GM10248 (cell line): ENCODE measurements around the gene HOXB4.
A peak's percentile ranks its signal among the peaks of the same experiment; 100 is the strongest.

Experiments used
- CTCF ChIA-PET: fragments of 300-600 bp; sonication (Branson Sonifier 250); formaldehyde crosslinking; extraction: SDS; loops from one replicate; lab custom pipeline; 2021; ENCODE audit warnings: antibody characterized with exemption; lab: Yijun Ruan, JAX
- POLR2A ChIA-PET: fragments of 350-650 bp; sonication (Branson Sonifier 250); formaldehyde crosslinking; extraction: SDS; loops from one replicate; lab custom pipeline; 2020; ENCODE audit warnings: antibody characterized with exemption; lab: Yijun Ruan, JAX
- DNase-seq: peaks from one replicate; pipeline ENCODE4 v3.0.0; 2012; ENCODE audit errors: extremely low spot score
- TF ChIP-seq, protein P1 (sequence below): IDR thresholded peaks from 2 replicates; pipeline ENCODE4 v1.5.1; 2012; ENCODE audit warnings: mild to moderate bottlenecking, low read depth; ENCODE audit errors: extremely low read depth, missing control alignments, control extremely low read depth

The HOXB4 gene

DNA sequence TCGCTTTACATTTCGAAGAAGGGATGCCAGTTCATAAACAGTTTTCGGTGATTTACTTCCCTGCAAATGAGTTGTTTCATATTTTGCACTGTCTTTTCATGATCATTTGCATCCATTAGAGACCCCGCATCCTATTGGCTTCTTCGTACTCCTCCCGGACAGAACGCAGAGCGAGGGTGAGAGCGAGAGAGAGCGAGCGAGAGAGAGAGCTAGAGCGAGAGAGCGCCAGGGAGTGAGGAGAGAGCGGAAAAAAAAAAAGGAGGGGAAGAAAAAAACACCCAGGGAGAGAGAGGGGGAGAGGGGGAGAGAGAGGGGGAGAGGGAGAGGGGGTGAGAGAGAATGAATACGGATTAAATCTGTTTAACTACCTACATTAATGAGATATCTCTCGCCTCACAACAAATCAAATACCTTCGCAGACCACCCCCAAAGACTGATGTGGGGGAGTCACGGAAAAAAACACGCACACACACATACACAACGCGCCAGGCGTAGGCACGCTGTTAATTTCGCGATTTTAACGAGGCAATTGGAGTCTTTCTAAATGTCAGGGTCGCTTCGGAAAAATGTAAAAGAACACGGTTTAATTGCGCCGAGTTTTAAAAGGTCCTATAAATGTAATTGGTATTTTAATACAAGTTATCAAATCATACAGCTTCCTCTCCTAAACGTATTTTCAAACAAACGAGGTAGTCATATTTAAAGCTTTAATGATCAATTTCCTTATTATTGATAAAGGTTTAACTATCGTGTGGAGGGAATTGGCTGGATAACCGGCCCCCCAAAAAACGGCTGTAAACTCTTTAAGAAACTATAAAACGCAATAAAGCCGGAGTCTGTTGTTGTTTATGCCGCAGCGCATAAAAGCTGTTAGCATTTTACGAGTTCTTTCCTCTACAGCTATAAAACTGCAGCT is 37.2 kb upstream of the HOXB4 start, which contains the start of gene HOXB8:
TSS of gene HOXB8 (minus strand) at position 246 of the 916 bp plus-strand sequence. CDS start 588 bp downstream, outside the sequence.
- POLR2A ChIA-PET: no interaction called here
- CTCF ChIA-PET: interaction anchor here (0.8 to 4.6 kb wide), 10 partner anchors 11 to 645 kb away, joined by 3 to 31 read pairs (median 4); partner anchors contain the start of genes HOXB5 and HOXB9
- TF ChIP-seq, protein P1, sequence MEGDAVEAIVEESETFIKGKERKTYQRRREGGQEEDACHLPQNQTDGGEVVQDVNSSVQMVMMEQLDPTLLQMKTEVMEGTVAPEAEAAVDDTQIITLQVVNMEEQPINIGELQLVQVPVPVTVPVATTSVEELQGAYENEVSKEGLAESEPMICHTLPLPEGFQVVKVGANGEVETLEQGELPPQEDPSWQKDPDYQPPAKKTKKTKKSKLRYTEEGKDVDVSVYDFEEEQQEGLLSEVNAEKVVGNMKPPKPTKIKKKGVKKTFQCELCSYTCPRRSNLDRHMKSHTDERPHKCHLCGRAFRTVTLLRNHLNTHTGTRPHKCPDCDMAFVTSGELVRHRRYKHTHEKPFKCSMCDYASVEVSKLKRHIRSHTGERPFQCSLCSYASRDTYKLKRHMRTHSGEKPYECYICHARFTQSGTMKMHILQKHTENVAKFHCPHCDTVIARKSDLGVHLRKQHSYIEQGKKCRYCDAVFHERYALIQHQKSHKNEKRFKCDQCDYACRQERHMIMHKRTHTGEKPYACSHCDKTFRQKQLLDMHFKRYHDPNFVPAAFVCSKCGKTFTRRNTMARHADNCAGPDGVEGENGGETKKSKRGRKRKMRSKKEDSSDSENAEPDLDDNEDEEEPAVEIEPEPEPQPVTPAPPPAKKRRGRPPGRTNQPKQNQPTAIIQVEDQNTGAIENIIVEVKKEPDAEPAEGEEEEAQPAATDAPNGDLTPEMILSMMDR: no peak
- DNase-seq: no peak

DNA sequence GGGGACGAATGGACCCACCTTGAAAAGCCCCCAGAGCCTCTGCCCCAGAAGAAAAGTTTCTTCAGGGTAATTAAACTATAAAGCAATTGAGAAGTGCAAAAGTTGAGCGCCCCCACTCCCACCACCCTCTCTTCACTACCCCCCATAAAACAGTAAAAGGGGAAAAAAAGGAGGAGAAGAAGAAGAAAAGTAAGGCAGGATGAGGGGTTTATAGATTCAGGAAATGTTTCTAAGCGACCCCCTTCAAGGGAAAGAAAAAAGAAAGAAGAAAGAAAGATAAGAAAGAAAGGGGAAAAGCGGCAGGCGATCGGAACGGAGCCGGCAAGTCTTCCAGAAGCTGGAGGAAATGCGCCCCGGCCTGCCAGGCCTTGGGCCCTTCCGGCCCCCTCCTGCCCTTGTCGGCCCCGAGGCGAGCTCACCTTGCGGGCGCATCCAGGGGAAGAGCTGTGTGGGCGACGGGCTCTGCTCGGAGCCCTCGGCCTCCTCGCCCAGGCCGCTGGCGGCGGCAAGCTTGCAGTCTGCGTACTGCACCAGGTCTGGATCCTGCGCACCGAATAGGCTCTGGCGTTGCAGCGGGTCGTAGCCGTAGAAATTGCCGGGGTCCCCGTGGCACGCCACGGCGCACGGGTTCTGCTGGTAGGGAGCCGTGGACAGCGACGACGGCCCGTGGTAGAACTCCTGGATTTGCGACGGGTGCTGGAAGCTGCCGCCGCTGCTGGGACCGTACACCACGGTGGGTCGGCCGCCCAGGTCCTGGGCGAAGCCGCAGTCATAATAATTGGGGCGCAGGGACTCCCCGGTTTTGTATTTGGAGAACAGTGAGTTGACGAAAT is 35.9 kb upstream of the HOXB4 start:
- no peak for DNase-seq
- TF ChIP-seq, protein P1: no peak
- ChIA-PET CTCF (interaction anchor here (0.7 to 4.6 kb wide), 14 partner anchors 12 to 644 kb away, joined by 3 to 31 read pairs (median 4); partner anchors contain the start of genes HOXB5 and HOXB9), POLR2A (interaction anchor here (0.5 to 0.6 kb wide), 3 partner anchors 179 to 564 kb away, joined by 3 to 6 read pairs (median 3); no protein-coding TSS in a partner anchor)

DNA sequence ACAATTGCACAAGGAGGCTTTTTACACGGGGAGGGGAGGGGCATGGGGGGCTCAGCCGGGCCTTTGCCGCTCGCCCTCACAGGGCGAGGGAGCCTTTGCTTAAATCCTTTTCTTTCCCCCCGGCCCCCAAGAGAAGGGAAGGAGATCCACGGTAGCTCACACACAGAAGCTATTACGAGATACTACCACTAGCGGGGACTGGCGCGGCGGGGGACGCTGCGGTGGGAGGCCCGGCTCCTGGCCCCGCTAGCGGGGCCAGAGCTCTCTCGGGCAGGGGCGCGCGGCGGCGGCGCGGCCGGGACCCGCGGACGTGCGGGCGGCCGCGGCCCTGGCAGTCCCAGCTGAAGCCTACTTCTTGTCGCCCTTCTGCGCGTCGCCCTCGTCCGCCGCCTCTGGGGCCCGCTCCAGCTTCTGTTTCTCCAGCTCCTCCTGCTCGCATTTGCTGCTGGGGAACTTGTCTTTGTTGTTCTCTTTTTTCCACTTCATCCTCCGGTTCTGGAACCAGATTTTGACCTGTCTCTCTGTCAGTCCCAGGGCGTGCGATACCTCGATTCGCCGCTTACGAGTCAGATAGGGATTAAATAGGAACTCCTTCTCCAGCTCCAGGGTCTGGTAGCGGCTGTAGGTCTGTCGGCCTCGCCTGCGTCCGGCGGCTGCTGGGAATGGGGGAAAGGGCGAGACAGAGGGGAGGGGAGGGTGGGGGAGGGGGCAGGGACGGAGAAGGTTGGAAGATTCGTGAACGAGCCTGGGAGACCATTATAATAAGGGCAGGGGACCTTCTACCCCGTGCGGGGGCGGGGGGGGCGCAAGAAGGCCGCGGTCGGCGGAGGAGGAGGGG is 34.9 kb upstream of the HOXB4 start:
- DNase-seq: peak; percentile 69
- ChIA-PET POLR2A (no interaction called here), CTCF (interaction anchor here (0.6 to 4.6 kb wide), 17 partner anchors 9 to 1536 kb away, joined by 3 to 31 read pairs (median 4); partner anchors contain the start of genes HOXB5 and HOXB9)
- TF ChIP-seq, protein P1: no peak

DNA sequence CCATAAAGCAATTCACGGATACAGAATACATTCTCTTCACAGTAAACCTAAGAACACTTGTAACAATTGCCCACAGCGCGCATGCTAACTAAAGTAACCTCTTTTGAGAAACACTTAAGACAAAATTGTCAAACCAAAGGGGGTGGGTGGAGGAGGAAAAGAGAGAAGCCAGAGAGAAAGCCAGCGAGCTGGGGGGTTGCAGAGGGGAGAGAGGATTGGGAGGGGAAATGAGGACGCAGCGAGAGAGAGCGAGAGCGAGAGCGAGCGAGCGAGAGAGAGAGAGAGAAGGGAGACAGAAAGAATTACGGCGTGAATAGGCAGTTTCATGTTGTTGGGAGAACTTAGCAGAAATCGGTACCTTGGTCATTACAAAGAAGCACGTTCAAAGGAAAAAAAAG is 34.3 kb upstream of the HOXB4 start:
- no peak for DNase-seq
- ChIA-PET CTCF (interaction anchor here (0.6 to 4.6 kb wide), 16 partner anchors 9 to 1536 kb away, joined by 3 to 31 read pairs (median 4); partner anchors contain the start of genes HOXB5 and HOXB9), POLR2A (no interaction called here)
- TF ChIP-seq, protein P1: no peak

DNA sequence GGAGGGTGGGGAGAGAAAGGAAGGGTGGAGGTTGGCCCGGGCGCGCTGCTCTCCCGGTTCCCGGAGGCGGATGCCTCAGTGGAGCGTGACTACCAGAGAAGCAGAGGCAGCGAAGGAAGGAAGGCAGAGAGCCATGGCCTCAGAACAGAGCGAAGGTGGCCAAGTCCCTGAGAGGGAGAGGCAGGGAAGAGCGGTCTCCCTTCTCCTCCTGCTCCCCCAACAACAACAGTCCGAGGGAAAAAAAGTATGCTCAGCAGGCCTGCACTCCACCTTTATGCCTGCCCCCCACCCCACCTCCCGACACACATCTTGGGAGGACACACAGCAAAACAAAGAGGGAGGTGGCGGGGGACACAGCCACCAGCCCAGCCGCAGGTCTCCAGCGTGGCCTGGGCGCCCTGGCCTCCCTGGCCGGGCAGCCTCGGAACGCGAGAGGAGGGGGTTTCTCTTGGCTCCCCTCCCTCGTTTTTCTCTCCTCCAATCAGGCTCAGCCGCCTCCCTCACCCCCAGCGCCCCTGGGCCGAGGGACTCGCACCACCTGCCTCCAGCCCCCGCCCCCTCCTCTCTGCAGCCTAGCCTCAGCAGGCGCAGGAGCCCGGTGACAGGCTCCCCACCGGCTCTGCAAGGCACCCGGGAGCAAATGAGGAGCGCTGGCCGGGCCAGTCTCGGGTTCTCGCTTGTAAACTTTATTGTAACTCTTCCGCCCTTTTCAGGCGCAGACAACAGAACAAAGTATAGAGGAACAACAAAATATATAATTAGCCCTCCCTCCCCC is 33.7 kb upstream of the HOXB4 start:
- DNase-seq: no peak
- TF ChIP-seq, protein P1: no peak
- ChIA-PET POLR2A (no interaction called here), CTCF (interaction anchor here (1.6 to 2.6 kb wide), 2 partner anchors 10 to 24 kb away, joined by 10 to 11 read pairs; no protein-coding TSS in a partner anchor)
